Measurements from ENCODE around the gene NDUFB8.
A peak's percentile ranks its signal among the peaks of the same experiment; 100 is the strongest.

The NDUFB8 gene

GRCh38 chr10:100568912-100569311 lies 39.2 kb upstream of the NDUFB8 start:
- no peak for TF ChIP-seq CTCF (IDR thresholded peaks at IDR 0.05; ENCODE audit: extremely low read depth, missing control alignments)
- no peak for DNase-seq (ENCODE audit: low spot score)

GRCh38 chr10:100567826-100568225 lies 38.2 kb upstream of the NDUFB8 start:
- no peak for DNase-seq (ENCODE audit: low spot score)
- no peak for TF ChIP-seq CTCF (IDR thresholded peaks at IDR 0.05; ENCODE audit: extremely low read depth, missing control alignments)

- no peak for DNase-seq (ENCODE audit: low spot score)
- TF ChIP-seq CTCF (IDR thresholded peaks at IDR 0.05; ENCODE audit: extremely low read depth, missing control alignments): no peak
These were observed 37.6 kb upstream of the NDUFB8 start for GRCh38 chr10:100567249-100567648.

- DNase-seq (ENCODE audit: low spot score): no peak
- no peak for TF ChIP-seq CTCF (IDR thresholded peaks at IDR 0.05; ENCODE audit: extremely low read depth, missing control alignments)
These were observed 36.9 kb upstream of the NDUFB8 start for GRCh38 chr10:100566561-100566960.

GRCh38 chr10:100565206-100565985 lies 35.7 kb upstream of the NDUFB8 start:
- TF ChIP-seq CTCF (IDR thresholded peaks at IDR 0.05; ENCODE audit: extremely low read depth, missing control alignments): no peak
- no peak for DNase-seq (ENCODE audit: low spot score)

GRCh38 chr10:100562008-100562672 lies 32.5 kb upstream of the NDUFB8 start:
- TF ChIP-seq CTCF (IDR thresholded peaks at IDR 0.05; ENCODE audit: extremely low read depth, missing control alignments): peak; percentile 91
- peak; percentile 89 for DNase-seq (ENCODE audit: low spot score)

GRCh38 chr10:100561005-100561404 lies 31.3 kb upstream of the NDUFB8 start:
- no peak for TF ChIP-seq CTCF (IDR thresholded peaks at IDR 0.05; ENCODE audit: extremely low read depth, missing control alignments)
- no peak for DNase-seq (ENCODE audit: low spot score)

Data from GM20000 (cell line).